Effector CD4-positive, alpha-beta T cell (primary cell): ENCODE data around the gene ITGB8.
"Not testable (repeated sequence)": the region's sequence is repeated elsewhere in the genome, so short reads cannot be mapped to it uniquely, and the experiment has no call there.

Source experiments
- DNase-seq: peaks from one replicate; pipeline ENCODE4 v3.0.0-alpha.2; 2020

The ITGB8 gene

DNA sequence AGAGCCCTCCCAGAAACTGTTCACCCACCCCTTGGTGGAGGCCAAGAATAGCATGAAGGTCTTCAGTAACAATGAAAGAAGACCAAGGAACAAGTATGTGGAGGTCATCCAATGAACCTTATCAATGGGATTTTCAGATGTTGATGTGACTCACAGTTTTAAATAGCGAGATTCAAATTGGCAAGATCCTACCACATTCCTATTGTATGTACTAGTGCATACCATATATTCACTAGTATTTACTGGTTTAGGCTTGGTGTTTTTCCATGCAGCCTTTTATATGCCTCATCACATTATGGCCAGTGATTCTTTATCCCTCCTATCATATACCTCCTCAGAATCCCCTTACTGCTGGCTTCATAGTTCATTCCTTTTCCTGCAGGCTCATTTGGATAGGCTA is 54.4 kb downstream of the ITGB8 start:
- no peak for DNase-seq

DNA sequence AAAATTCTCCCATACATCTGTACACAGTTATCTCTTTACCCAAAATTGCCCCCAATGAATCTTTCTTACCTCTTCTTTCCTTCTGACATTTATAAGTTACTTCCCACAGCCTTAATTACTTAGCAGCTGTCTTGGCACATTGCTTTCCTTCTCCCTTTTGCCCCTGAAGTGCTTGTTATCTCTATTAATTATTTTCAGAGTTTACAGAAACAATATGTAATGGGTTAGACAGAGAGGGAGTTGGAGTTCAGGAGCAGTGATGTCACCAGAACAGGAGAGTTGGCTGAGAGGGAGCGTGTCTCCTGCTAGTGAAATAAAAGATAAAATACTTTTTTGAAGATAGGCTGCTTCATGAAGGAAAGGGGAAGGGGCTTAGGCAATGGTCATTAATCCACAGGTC is 57.4 kb downstream of the ITGB8 start:
- no peak for DNase-seq

DNA sequence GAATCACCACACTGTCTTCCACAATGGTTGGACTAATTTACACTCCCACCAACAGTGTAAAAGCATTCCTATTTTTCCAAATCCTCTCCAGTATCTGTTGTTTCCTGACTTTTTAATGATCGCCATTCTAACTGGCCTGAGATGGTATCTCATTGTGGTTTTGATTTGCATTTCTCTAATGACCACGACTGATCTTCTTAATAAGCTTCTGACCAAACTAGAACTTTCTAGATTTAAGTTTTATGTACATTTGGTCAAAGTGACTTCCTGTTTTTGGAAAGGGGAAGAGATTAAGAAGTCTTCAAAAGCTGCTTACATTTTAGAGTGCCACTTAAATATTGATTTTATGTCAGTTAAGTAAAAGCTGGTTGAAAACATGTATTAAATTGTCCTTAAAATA is 58.5 kb downstream of the ITGB8 start:
- DNase-seq = not testable (repeated sequence)

DNA sequence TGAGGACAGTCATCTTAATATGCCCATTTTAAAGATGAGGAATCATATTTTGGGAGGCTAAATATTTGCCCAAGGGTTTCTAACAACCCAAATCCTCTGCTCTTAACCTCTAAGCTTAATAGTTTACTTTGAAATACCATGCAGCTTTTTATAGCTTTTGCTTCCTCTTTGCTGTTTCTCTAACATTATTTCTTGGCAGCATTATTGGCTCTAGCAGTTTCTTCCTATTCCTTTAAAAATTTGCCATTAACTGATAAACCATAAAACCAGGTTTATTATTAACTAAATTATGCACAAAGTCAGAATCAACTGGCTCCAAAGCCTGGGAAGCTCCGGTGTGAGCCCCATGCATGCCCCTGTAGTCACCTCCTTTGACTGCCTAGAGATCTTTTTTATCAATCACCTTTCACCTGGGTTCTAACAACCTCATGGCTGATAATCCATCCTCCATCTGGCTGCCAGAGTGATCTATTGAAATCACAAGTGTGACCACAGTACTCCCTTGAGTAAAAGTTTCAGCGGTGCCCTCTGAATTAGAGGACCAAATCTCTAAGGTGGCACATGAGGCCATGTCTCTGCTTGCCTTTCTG is 62.4 kb downstream of the ITGB8 start:
- DNase-seq = no peak

DNA sequence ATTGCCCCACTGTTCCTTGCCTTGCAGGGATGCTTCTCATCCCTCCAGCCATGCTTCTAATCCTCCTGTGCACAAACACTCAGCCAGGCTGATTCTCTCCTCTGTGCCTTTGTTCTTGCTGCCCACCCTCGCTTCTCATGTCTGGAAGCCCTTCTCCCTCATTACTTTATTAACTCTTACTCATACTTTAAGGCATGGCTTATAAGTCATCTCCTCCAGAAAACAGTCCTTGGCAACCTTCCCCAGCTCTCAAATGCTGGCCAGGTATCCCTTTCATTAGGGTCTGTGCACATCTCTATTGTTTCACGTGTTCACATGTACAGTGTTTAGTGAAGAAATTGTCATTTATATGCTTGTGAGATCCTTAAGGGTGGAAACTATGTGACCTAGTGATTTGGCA is 62.9 kb downstream of the ITGB8 start:
- no peak for DNase-seq

- DNase-seq = no peak
These were observed 63.6 kb downstream of the ITGB8 start for GRCh38 chr7:20394284-20394683.

GRCh38 chr7:20395104-20395503 is 64.4 kb downstream of the ITGB8 start:
- DNase-seq = no peak

- no peak for DNase-seq
These were observed 64.8 kb downstream of the ITGB8 start for GRCh38 chr7:20395511-20395910.

- DNase-seq = no peak
These were observed 68.8 kb downstream of the ITGB8 start for GRCh38 chr7:20399521-20399920.

DNA sequence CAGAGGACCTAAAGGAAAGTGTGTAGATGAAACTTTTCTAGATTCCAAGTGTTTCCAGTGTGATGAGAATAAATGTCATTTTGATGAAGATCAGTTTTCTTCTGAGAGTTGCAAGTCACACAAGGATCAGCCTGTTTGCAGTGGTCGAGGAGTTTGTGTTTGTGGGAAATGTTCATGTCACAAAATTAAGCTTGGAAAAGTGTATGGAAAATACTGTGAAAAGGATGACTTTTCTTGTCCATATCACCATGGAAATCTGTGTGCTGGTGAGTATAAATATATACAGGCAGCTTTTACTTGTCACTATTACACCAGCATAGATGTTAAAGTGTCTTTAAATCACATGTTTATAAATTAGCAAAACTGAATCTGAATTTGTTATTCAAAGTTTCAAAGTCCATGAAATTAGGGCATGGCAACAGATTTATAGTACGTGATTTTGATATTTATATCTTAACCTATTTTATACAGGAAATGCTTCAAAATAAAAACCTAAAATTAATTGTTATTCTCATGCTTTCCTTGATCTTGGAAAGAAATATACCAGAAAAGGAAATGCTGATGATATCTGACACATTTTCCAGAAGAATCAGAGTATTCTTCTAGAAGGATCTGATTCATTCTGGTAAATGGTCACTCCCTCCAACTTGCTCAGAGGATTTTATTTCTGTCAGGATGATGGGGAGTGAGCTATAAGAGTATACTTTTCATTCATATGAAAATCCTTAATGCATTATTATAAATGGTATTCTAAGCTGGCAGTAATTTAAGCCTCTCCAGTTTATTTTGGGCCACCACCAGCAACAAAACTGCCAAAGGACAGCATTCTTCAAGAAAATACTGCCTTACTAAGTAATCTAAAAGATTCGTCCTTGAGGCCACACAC is 71.4 kb downstream of the ITGB8 start:
- no peak for DNase-seq

DNA sequence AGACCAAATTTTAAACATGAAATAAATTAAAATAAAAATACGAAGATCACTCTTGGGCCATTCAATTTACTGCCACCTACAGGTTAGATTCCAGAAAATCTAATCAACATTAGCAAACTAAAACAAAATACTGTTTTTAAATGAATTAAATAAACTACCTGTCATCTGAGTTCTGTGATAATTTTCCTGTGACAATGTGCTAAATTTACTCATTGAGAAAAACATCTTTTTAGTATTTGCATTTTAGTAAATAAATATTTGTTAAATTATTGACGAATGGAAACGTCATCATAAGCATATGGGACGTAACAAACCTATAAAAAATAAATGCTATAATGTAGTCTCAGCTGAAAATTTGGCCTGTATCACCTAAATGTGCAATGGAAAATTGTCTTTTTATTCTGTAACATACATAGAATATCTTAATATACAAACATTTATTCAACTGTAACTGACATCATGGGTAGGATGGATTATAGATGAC is 72.1 kb downstream of the ITGB8 start:
- DNase-seq = no peak

GRCh38 chr7:20403331-20403730 is 72.6 kb downstream of the ITGB8 start:
- DNase-seq = no peak

DNA sequence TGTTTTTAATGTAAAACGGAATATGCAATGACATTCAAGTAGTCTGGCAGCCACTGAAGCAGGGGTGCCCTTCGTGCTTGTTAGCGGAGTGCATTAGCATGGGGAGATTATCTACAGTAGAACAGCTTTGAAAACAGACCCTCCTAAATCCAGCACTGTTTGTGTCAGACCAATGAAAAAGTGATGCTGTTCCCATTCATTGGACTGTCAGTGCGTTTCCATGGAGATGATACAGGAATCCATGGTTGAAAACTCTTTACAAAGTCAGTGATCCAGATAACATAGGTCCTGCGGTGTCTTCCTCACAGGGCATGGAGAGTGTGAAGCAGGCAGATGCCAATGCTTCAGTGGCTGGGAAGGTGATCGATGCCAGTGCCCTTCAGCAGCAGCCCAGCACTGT is 73.6 kb downstream of the ITGB8 start:
- no peak for DNase-seq

GRCh38 chr7:20407585-20408466 is 77.1 kb downstream of the ITGB8 start:
- no peak for DNase-seq

GRCh38 chr7:20408467-20408826 is 77.7 kb downstream of the ITGB8 start:
- DNase-seq = no peak

GRCh38 chr7:20409961-20410360 is 79.3 kb downstream of the ITGB8 start:
- no peak for DNase-seq

- DNase-seq = no peak
These were observed 80.7 kb downstream of the ITGB8 start for GRCh38 chr7:20411372-20411771.

DNA sequence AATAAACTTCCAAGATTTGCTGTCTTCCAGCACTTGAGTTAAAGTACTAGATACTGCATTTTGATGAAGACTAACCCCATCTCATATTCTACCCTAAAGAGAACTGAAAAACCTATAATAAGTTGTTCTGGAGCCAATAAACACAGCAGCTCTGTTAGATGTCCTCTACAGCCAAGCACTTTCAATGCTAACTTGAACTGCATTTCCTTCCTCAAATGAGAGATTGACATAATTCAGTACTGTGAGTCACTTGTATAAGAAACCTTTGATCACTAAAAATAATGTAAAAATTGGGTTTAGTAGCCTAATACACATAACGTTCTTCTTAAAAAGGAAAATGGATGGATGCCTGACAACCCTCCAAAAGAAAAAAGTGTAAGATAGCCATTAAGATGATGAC is 81.3 kb downstream of the ITGB8 start:
- no peak for DNase-seq

DNA sequence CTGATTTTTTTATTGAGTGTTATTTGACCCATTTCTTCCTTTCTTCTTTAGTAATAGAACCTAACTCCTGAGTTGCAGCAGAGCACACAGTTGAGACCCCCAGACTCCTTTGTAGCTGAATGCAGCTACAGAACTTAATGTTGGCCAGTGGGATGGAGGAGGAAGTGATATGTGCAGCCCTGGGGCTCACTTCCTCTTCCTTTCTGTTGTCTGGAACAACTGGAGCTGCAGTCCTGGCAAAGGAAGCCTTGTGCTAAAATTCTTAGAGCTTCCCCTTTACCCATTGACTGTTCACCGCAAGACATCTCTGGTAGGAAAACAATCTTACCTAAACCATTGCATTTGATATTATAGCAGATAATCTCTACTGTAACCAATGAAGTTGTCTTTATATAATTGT is 86.6 kb downstream of the ITGB8 start:
- DNase-seq = no peak

GRCh38 chr7:20417675-20418382 is 87.1 kb downstream of the ITGB8 start:
- no peak for DNase-seq

DNA sequence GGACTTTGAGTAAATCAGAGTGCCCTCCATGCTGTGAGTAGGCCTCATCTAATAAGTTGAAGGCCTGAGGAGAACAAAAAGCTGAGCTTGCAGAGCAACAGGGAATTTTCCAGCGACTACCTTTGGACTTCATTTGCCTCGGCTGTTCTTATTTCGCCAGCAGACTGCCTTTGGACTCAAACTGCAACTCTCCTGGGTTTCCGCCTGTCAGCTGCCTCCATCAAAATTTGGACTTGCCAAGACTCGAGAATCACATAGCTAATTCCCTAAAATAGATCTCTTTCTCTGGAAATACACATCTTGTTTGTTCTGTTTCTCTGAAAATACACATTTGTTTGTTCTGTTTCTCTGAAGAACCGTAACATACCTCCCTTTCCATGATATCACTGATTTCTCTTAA is 93.8 kb downstream of the ITGB8 start:
- DNase-seq = no peak

GRCh38 chr7:20430664-20431063 is 100.0 kb downstream of the ITGB8 start:
- no peak for DNase-seq

DNA sequence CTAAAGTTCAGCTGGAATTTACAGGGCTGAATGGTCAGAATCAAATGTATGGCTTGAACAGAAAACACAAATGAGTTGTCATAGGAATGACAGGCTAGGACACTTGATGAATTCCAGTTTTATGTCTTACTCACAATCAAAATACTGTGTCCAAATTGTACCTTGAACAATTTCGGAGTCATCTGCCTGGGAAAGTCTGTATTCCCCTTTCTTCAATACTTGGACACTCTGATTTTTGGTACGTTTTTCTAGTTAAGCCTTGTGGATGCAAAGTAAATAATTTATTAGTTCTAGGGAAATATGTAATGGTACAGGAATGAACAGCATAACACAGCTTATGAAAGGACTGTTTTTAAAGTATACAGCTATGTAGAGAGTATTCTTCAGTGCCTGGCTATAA is 100.4 kb downstream of the ITGB8 start:
- DNase-seq = no peak
